Stimulated activated CD4-positive, alpha-beta T cell treated with anti-CD3 and anti-CD28 coated beads, Interleukin-12 subunit alpha, Interleukin-12 subunit beta, amount 100 ng/mL, for 48 hours (primary cell): ENCODE measurements around the gene C9orf72.

Experiments used
- DNase-seq, 3 donors: peaks; one replicate each; pipeline ENCODE4 v3.0.0-alpha.2; 2020; ENCODE audit warnings: low read depth in 2 of 3, low spot score in 1 of 3

Gene C9orf72

DNA sequence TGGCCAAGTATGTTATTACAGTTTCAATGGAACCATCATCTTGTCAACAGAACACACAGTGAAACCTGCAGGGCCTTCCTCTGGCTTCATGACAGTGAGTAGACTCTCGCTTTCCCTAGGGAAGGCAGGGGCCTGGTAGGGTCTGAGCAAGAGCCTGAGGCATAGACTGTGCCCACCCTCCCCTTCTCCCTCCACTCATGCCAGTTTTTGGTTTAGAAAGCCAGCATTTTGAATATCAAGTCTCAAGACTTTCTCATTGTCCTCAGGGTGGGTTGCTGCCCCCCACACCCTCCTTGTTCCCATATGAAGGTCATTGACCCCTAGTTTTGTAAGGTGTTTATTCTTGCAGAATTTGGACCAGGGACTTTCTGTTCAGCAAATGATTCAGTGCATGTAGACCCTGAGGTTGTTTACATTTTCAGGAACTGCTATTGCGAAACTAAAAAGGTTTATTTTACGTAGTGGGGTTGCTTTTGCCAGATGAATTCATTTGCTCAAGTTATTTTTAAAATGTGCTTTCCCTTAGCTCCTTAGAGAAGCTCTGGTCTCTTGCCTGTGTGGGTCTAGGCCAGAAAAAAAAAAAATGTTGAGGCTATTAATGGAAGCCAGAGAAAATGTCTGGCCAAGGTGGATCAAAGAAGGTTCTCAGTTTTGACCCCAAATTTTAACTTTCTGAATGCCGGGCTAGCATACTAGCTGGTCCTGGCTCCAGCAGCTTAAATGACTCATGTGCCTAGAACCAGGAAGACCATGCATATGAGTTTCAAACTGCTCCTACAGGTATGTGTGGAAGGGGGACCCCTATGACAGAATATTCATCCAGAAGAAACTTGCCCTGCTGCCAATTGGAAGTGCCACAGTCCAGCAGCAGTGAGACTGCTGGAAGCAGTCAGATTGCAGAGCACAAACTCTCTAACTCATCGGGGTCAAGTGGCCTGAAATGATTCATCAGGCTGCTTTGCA is 33.5 kb downstream of the C9orf72 start:
- DNase-seq: no peak

DNA sequence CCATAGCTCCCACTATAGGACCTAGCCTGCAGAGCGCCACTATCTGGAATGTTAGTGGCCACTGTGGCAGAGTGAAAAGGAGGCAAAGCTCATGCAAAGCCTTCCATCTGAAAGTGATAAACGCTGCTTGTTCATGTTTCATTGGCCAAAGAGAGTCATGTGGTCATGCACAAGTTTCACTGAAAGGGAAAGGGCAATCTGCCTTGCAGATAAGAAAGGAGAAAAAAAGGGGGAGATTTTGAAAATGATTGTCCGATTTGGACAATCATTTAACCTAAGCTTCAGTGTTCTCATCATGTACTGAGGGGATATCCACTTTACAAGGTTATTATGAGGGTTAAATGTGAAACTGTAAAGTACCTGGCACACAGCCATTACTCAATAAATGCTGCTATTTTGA is 34.6 kb downstream of the C9orf72 start:
- no peak for DNase-seq

GRCh38 chr9:27537756-27538155 is 35.5 kb downstream of the C9orf72 start:
- DNase-seq: no peak

GRCh38 chr9:27537027-27537435 is 36.2 kb downstream of the C9orf72 start:
- no peak for DNase-seq

DNA sequence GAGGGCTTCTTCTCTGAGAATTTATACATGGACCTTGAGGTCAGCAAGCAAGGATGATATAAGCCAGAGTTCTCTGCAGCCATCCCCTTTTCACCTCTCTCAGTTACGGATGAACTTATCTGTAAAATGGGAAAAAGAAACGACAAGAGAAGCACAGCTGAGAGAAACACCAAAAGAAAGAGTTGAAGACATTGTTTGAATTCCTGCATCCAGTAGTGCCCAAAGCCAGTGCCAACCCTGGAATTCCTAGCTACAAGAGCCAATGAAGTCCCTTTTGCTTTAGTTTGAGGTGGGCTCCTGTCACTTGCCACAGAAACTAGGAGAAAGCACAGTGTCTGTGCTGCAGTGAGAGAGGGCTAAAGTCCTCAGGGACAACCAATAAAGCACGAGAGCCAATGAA is 37.1 kb downstream of the C9orf72 start:
- DNase-seq: no peak

DNA sequence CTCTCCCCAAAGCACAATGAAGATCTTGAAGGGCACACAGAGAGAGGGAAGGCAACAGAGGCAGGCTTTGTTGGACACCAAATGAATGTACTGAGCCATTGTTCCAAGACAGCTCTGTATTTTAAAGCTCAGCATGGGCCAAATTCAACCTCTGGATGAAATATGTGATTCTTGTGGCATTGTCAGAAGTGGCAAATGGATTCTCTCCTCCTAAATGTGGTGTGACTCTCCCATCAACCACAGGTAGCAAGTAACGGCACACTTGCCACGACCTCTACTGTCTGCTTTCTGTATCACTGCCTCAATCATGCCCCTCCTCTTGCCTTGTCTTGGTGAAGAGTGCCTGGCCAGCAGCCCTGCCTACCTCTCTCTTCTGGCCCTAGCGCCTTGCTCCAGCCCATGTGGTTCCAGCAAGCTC is 37.6 kb downstream of the C9orf72 start:
- DNase-seq: no peak

DNA sequence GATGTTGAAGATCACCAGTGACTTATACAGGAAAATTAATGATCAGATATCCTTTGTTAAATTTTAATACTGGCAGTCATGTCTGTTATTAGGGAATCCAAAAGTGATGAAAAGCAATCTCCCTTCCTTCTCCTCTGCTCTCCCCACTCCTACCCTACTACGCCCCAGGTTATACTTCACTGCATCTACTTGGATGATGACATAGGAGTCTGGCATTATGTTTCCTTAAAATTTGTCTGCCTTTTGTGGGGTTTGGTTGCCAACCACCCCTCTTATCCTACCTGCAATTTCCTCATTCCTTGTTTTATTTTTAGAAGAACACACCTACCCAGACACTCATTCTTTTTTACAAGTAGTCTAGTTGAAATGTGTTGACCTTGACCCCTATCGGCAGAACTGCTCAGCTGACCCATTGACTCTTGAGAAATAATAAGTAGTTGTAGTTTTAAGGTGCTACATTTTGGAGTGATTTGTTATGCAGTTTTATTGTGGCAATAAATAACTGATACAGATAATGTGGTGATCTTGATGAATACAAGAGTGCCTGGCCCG is 38.5 kb downstream of the C9orf72 start:
- DNase-seq: no peak

- DNase-seq: no peak
Observed at GRCh38 chr9:27534131-27534530, 39.1 kb downstream of the C9orf72 start.

- no peak for DNase-seq
Observed at GRCh38 chr9:27533311-27533710, 40.0 kb downstream of the C9orf72 start.

DNA sequence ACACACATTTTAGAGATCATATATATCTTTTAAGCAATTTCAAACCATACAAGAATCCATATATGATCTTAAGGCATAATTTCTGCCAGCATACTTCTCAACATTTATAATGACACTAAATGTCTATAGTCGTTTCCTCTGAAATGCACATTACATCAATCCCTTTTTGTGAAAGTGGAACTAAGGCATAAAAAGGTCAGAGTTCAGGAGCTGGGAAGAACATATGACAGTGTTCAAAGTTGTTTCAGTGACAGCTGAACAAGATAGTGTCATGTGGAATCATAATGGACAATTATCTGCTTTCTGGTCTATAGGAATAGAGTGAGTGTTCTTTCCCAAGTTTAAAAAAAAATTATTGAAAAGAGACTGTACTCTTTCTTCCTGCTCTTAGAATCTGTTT is 41.2 kb downstream of the C9orf72 start:
- no peak for DNase-seq

DNA sequence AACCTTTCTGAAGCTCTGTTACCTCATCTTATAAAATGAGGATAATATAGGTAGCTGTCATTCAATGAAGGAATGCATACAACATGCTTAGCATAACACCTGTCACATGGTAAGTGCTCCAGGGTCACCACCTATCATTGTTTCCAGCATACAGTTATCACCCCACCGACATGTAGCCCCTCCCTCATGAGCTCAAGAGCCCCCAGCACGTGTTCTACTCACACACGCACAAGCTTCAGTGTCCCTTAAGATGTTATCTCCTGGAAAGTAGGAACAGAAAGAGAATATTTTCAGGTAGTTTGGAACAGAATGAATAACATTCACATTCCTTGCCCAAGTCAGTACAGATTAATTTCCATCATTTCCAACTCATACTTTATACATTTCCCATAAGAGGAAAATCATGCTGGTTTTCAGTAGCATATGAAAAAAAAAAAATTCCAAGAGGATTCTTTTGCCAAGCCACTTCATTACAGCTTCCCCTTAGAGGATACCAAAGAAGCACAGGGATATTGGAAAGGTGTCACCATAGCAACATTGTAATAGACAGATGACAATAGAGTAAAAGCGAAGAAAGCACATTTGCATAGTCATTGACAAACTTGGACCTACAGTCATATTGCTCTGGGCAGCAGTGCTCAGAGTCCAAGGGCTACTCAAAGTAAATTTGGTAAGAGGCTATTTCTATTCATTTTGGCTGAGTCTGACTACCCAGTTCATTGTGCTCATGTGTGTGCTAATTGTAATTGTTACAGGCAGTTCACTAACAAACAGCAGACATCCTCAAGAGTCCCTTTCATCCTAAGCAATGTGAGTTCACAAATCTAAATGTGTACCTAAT is 42.1 kb downstream of the C9orf72 start:
- DNase-seq: no peak

DNA sequence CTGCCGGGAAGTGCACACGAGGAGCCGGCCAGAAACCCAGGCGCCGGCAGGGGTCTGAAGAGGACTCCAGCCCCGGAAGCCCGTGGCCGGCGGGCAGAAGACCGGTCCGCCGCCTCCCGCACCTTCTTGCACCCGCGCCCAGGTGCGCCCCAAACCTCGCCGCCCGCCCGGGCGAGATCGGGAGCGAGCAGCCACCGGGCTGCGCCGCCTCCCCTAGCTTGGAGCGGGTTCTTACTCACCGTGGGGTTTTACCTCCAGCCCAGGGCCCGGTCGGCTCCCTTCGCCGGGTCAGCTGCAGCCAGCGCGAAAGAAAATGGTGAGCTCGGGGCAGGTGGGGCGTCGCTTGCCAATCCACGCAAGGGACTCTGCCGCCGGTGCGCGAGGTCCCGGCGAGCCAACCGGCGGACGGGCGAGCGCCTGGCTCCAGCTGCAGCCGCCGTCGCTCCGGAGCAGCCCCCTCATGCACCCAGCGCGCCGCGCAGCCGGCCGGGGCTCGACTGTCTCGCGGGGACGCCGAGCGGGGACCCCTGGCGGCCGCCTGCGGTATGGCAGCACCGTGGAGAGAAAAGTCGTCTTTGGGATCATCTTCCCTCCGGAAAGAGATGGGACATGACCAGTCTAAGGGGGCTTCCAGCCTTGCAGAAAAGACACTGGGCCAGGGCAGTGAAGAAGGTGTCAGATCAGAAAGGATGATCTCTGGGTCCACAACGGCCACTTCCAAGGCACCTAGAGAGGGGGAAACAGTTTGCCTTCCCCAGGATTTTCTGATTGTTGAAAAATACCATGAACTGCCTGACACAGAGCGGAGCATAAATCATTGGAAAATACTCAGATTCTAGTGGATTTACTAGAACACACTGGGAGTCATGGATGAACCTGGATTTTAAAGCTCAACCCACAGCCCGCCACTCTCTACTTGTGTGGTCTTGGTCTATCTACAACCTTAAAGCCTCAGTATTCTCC is 43.7 kb downstream of the C9orf72 start, which contains the start of gene MOB3B:
Gene MOB3B, minus strand, starts transcription at position 499 of the 963 bp plus-strand sequence. CDS start 74,264 bp downstream, outside the sequence.
- DNase-seq: peak; percentile 55 to 73 (median 69)

- peak in 2 of 3 donors; percentile 13 to 29 for DNase-seq
Observed at GRCh38 chr9:27528886-27529315, 44.4 kb downstream of the C9orf72 start.

GRCh38 chr9:27528076-27528885 is 45.0 kb downstream of the C9orf72 start:
- DNase-seq: peak in 2 of 3 donors; percentile 36 to 44

DNA sequence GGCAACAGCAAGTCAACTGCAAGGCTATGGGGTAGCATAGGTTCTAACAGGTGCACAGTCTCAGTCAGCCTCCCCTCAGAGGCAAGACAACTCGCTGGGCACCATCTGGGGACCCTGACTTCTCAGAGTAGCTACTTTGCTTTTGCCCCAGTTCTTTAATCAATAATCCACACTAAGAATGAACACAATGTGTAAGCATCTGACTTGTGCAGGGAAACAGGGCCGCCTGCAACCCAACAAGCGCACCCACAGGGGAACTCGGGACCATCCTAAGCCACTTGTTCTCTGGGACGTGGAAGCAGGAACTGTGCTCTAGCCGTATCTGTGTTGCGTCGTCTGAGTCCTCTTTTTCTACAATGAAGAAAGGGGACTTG is 45.6 kb downstream of the C9orf72 start:
- no peak for DNase-seq

GRCh38 chr9:27524236-27524635 is 49.0 kb downstream of the C9orf72 start, which contains the start of gene IFNK:
Gene IFNK, plus strand, starts transcription at chr9:27524290. Its CDS starts 47 bp downstream, at chr9:27524337.
- no peak for DNase-seq

DNA sequence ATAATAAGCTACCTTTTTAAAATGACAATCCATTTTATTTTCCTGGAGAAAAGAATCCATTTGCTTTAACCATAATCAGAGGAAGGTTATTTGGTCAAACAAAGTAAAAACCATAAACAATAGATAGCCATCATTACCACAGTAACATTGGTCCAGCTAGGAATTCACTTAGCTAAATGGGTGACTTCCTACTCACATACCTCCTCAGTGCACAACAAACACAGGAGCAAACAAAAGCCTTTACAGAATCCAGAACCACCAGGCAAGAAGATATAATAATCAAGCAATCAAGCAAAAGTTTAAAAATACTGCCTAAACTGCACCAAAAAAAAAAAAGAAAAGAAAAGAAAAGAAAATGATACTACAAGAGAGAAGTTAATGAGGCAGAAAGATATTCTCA is 50.1 kb downstream of the C9orf72 start:
- DNase-seq: no peak

DNA sequence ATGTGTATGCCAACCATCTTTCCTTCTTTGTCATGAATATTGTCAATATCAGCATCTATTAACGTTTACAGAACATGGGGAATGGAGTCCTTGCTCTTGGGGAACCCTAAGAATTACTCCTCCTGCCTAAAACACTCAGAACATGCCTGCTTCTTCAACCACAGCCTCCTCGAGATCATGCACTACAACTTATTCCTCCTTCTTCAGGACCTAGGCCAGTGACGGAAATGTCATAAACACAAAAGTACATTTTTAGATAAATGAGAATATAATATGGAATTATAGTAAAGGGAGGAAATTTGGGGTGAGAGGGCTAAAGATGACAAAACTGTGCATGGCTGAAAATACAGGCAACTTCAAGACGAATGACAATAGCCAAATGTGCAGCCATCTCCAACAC is 52.3 kb downstream of the C9orf72 start:
- DNase-seq: no peak
